ENCODE data around the gene SYMPK. TPM values are rescaled to one million over a fixed set of nuclear protein-coding genes. Genes with fewer than 3 reads are reported as not detected.
"Not testable (repeated sequence)": the region's sequence is repeated elsewhere in the genome, so short reads cannot be mapped to it uniquely, and the experiment has no call there.

SYMPK gene
- total and polyA plus RNA-seq, 8 donors: 65.6 to 77.6 (median 69.1) TPM

GRCh38 chr19:45900738-45901431 is 37.9 kb upstream of the SYMPK start:
- no peaks in the 10 kb centered on the region for H3K9me3 ChIP-seq
- DNase-seq: no peak
- H3K4me1 ChIP-seq: peaks cover 11 to 20% of the 10 kb centered on the region in 2 donors
- H3K4me3 ChIP-seq: peak overlapping the region; percentile 57 to 76
- peaks cover 0 to 27% of the 10 kb centered on the region in 2 donors for H3K36me3 ChIP-seq
- ATAC-seq: no peak
- H3K27ac ChIP-seq: no peak overlapping the region
- intact Hi-C loops (cut with DNase I): no loop called here
- TF ChIP-seq CTCF (IDR thresholded peaks at IDR 0.05): no peak
- no peaks in the 10 kb centered on the region for H3K27me3 ChIP-seq

GRCh38 chr19:45899919-45900589 is 37.1 kb upstream of the SYMPK start:
- Histone ChIP-seq H3K4me3 (no peak overlapping the region), H3K27me3 (no peaks in the 10 kb centered on the region), H3K9me3 (no peaks in the 10 kb centered on the region), H3K36me3 (peaks cover 0 to 34% of the 10 kb centered on the region in 2 donors), H3K4me1 (peaks cover 11 to 20% of the 10 kb centered on the region in 2 donors), H3K27ac (no peak overlapping the region)
- intact Hi-C loops (cut with DNase I): no loop called here
- ATAC-seq: no peak
- no peak for TF ChIP-seq CTCF (IDR thresholded peaks at IDR 0.05)
- no peak for DNase-seq

GRCh38 chr19:45899253-45899652 is 36.3 kb upstream of the SYMPK start:
- intact Hi-C loops (cut with DNase I): no loop called here
- peaks cover 0 to 37% of the 10 kb centered on the region in 2 donors for H3K36me3 ChIP-seq

GRCh38 chr19:45897261-45897812 is 34.4 kb upstream of the SYMPK start:
- no peak for DNase-seq
- intact Hi-C loops (cut with DNase I): no loop called here
- H3K27me3 ChIP-seq: no peaks in the 10 kb centered on the region
- H3K4me1 ChIP-seq: peaks cover 8 to 11% of the 10 kb centered on the region in 2 donors
- no peak overlapping the region for H3K27ac ChIP-seq
- ATAC-seq: no peak
- H3K9me3 ChIP-seq: no peaks in the 10 kb centered on the region
- peaks cover 0 to 37% of the 10 kb centered on the region in 2 donors for H3K36me3 ChIP-seq
- H3K4me3 ChIP-seq: no peak overlapping the region
- no peak for TF ChIP-seq CTCF (IDR thresholded peaks at IDR 0.05)

More at GRCh38 chr19:45899253-45899652, 36.3 kb upstream of the SYMPK start:
- ATAC-seq (no peak), DNase-seq (no peak)
- H3K27me3 ChIP-seq: no peaks in the 10 kb centered on the region
- H3K9me3 ChIP-seq: no peaks in the 10 kb centered on the region
- H3K4me3 ChIP-seq: no peak overlapping the region
- H3K4me1 ChIP-seq: peaks cover 11 to 20% of the 10 kb centered on the region in 2 donors
- no peak overlapping the region for H3K27ac ChIP-seq
- no peak for TF ChIP-seq CTCF (IDR thresholded peaks at IDR 0.05)

- peaks cover 0 to 42% of the 10 kb centered on the region in 2 donors for H3K36me3 ChIP-seq
- ATAC-seq; intact Hi-C loops (cut with DNase I); H3K4me1 ChIP-seq; H3K27me3 ChIP-seq; H3K9me3 ChIP-seq; H3K27ac ChIP-seq; H3K4me3 ChIP-seq; DNase-seq: not testable (repeated sequence)
These were observed 33.1 kb upstream of the SYMPK start for GRCh38 chr19:45895983-45896599.
